Ovary (tissue), 3 donors: ENCODE measurements around the gene TNFRSF18.

Source experiments
- EP300 ChIP-seq: sonication (generic); formaldehyde crosslinking; IDR thresholded peaks from one replicate; pipeline ENCODE4 v1.6.1; 2017; ENCODE audit warnings: antibody characterized with exemption
- POLR2A ChIP-seq: fragments of 450-650 bp; IDR thresholded peaks from one replicate; pipeline ENCODE4 v1.6.1; 2017; ENCODE audit warnings: antibody characterized with exemption, mild to moderate bottlenecking, moderate library complexity
- TF ChIP-seq, protein P1 (sequence below), 3 donors: fragments of 450-650 bp in 2 of 3; fragments of 200-600 bp in 1 of 3; IDR thresholded peaks; one replicate each; pipeline versions ENCODE4 v1.5.1 to v1.8.0; 2016 to 2022; ENCODE audit warnings: antibody characterized with exemption in 3 of 3, mild to moderate bottlenecking in 1 of 3
- donor health status: DM: no; HTN: no; CAD: no.

DNA sequence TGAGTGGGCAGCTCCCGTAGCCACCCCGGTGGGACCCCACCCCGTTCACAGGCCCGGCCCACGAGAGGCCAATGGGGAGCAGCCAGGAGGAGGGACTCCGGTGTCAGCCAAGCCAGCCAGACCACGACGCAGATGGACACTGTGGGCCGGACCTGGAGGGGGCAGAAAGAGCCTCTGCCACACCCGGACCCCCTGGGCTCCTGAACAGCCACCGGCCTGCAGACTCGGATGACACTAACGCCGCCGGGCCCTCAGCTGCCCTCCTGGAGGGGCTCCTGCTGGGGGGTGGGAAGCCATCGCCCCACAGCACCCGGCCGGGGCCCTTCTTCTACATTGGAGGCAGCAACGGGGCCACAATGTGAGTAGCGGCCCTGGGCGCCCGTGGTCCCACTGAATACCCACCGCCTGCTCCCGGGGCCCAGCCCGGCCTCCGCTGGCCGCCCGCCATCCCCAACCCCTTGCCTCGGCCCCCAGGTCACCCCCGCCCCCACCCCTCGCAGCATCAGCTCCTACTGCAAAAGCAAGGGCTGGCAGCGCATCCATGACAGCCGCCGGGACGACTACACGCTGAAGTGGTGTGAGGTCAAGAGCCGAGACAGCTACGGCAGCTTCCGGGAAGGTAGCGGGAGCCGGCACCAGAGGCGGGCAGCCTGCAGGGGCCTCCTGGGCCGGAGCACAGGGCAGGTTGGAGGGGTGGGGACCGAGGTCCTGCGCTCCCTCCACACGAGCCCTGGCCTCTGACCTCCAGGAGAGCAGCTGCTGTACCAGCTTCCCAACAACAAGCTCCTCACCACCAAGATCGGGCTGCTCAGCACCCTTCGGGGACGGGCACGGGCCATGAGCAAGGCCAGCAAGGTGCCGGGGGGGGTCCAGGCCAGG is 26.2 kb downstream of the TNFRSF18 start:
- no peak for TF ChIP-seq EP300
- TF ChIP-seq, protein P1, sequence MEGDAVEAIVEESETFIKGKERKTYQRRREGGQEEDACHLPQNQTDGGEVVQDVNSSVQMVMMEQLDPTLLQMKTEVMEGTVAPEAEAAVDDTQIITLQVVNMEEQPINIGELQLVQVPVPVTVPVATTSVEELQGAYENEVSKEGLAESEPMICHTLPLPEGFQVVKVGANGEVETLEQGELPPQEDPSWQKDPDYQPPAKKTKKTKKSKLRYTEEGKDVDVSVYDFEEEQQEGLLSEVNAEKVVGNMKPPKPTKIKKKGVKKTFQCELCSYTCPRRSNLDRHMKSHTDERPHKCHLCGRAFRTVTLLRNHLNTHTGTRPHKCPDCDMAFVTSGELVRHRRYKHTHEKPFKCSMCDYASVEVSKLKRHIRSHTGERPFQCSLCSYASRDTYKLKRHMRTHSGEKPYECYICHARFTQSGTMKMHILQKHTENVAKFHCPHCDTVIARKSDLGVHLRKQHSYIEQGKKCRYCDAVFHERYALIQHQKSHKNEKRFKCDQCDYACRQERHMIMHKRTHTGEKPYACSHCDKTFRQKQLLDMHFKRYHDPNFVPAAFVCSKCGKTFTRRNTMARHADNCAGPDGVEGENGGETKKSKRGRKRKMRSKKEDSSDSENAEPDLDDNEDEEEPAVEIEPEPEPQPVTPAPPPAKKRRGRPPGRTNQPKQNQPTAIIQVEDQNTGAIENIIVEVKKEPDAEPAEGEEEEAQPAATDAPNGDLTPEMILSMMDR (IDR thresholded peaks at IDR 0.05), result no peak
- no peak for TF ChIP-seq POLR2A
